KOPT-K1 (cell line): ENCODE measurements around the gene FXYD6.

Experiments used
- H3K27ac ChIP-seq: fragments of 200-600 bp; sonication (generic); 2 replicates; pipeline ENCODE4 v1.5.1; 2016; ENCODE audit warnings: antibody characterized with exemption, mild to moderate bottlenecking, low read depth, low read length; ENCODE audit not compliant: poor library complexity, severe bottlenecking
- H3K36me3 ChIP-seq: fragments of 200-600 bp; sonication (generic); 2 replicates; pipeline ENCODE4 v1.5.1; 2017; ENCODE audit warnings: antibody characterized with exemption, mild to moderate bottlenecking, low read length, moderate library complexity; ENCODE audit not compliant: insufficient read depth
- H3K9me3 ChIP-seq: fragments of 200-600 bp; sonication (generic); 2 replicates; pipeline ENCODE4 v1.5.1; 2017; ENCODE audit warnings: antibody characterized with exemption, low read length, mild to moderate bottlenecking; ENCODE audit not compliant: insufficient read depth, poor library complexity, severe bottlenecking

FXYD6 gene

GRCh38 chr11:117807482-117808327 lies 68.8 kb downstream of the FXYD6 start:
- Histone ChIP-seq H3K36me3 (no peaks in the 10 kb centered on the region), H3K27ac (no peak overlapping the region), H3K9me3 (no peaks in the 10 kb centered on the region)

GRCh38 chr11:117806846-117807245 lies 69.6 kb downstream of the FXYD6 start:
- H3K27ac ChIP-seq, result no peak overlapping the region
- H3K9me3 ChIP-seq, result no peaks in the 10 kb centered on the region
- no peaks in the 10 kb centered on the region for H3K36me3 ChIP-seq

GRCh38 chr11:117805045-117805444 lies 71.4 kb downstream of the FXYD6 start:
- no peaks in the 10 kb centered on the region for H3K36me3 ChIP-seq

GRCh38 chr11:117803896-117804295 lies 72.6 kb downstream of the FXYD6 start:
- no peaks in the 10 kb centered on the region for H3K9me3 ChIP-seq
- H3K36me3 ChIP-seq, result no peaks in the 10 kb centered on the region
- H3K27ac ChIP-seq, result no peak overlapping the region

More at GRCh38 chr11:117805045-117805444, 71.4 kb downstream of the FXYD6 start:
- no peaks in the 10 kb centered on the region for H3K9me3 ChIP-seq
- no peak overlapping the region for H3K27ac ChIP-seq

DNA sequence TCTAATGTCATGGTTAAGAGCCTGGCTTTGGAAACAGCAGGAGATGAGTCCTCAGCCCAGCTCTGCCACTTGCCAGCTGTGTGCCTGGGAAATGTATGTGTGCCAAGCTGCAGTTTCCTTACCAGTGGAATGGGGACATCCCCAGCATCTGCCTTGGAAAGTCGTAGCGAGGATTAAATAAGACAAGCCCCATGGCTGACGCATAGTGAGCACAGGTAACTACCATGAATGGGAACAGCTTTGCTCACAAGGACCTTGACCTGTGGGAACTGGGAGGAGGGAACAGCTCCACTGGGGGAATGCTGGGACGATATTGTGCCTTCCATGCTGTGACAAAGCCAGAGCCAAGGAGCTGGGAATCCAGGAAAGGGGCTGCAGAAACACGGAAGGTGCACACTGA lies 76.8 kb downstream of the FXYD6 start:
- H3K27ac ChIP-seq, result no peak overlapping the region
- H3K36me3 ChIP-seq, result no peaks in the 10 kb centered on the region
- H3K9me3 ChIP-seq, result no peaks in the 10 kb centered on the region

DNA sequence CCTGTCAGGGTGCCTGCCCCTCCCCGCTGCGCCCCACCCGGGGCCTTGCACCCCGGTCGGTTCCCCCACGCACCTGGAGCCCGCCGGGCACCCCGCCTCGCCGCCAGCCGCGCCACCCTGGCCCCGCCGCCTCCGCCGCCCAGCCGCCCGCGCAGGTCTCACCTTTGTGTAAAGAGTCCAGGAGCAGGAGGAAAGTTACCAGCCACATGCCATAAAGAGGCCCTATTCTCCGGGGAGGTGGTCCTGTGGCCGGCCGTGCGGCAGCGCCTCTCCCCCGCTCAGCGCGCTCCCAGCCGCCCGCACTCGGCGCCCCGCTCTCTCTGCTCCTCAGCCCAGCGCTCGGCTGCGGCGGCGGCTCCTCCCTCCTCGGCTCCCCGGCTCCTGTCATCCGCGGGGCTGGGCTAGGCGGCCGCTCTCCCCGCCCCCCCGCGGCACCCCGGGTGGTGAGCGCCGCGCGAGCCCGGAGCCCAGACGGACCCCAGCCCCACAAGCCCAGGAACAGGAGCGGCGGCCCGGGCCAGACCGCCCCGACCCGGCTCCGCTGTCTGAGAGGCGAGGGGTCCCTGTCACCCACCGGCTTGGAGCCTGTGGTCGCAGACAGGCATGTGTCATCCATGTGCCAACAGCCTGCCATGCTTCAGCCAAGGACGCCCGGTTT lies 79.5 kb downstream of the FXYD6 start, which contains the start of gene DSCAML1:
Gene DSCAML1 (minus strand): TSS at position 345 of the 658 bp plus-strand sequence. CDS start 137 bp downstream, at position 208.
- no peaks in the 10 kb centered on the region for H3K9me3 ChIP-seq
- H3K36me3 ChIP-seq, result no peaks in the 10 kb centered on the region
- H3K27ac ChIP-seq, result no peak within 1 kb of the TSS

DNA sequence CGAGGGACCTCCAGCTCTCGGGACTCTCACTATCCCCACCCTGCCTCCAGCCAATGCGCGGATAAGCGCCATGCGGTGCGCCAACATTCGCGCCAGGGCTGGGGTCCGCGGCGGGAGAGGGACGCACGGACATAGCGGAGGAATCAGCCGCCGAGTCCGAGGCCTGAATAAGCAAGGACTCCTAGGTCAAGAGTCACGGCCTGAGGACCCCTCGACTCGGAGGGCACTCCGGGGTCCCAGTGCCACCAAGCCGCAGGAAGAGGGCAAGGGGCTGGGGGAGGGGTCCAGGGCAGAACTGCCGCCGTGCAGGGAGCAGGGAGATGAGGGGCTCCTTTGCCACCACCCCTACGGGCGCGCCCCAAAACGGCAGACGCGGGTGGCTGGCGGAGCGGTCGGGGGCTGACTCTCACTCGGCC lies 80.0 kb downstream of the FXYD6 start:
- Histone ChIP-seq H3K27ac (no peak overlapping the region), H3K36me3 (no peaks in the 10 kb centered on the region), H3K9me3 (no peaks in the 10 kb centered on the region)

GRCh38 chr11:117795638-117796455 lies 80.6 kb downstream of the FXYD6 start:
- H3K9me3 ChIP-seq, result no peaks in the 10 kb centered on the region
- H3K36me3 ChIP-seq, result no peaks in the 10 kb centered on the region
- no peak overlapping the region for H3K27ac ChIP-seq

DNA sequence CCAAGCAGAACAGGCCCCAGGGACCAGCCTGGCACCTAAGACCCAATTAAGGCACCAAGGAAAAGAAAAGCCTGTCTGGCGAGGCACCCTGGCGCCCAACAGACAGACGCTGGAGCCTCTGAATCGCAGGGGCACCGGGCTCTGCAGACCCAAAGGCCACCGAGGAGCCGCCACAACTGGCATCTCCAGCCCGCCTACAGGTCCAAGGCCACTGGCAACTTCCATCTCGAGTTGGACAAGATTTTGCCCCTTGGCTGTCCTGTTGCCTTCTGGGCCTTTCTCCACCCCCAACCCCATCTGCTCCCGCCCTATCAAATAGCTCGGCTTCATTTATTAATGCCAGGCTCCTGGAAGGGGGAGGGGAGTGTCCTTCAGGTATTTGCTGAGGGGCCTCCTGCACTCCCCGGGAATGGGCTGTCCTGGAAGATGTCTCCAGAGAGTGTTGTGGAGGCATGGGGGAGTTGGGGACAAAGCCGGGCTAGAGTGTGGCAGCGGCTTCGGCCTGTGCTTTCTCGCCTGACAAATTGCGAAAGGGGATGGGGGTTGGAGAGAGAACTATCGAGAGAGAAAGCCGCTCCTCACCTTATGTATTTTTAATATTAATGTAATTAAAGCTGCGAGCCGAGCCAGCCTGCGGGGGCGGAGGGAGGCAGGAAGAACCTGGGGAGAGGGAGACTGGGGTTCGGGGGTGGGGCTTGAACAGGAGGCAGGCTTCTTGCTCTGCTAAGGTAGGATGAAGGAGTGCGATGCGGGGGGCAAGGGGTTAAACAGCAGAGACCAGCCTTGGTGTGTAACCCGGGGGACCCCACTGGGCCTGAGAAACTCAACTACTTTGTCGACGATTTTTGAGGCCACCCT lies 81.5 kb downstream of the FXYD6 start:
- no peaks in the 10 kb centered on the region for H3K9me3 ChIP-seq
- no peaks in the 10 kb centered on the region for H3K36me3 ChIP-seq
- H3K27ac ChIP-seq, result no peak overlapping the region

DNA sequence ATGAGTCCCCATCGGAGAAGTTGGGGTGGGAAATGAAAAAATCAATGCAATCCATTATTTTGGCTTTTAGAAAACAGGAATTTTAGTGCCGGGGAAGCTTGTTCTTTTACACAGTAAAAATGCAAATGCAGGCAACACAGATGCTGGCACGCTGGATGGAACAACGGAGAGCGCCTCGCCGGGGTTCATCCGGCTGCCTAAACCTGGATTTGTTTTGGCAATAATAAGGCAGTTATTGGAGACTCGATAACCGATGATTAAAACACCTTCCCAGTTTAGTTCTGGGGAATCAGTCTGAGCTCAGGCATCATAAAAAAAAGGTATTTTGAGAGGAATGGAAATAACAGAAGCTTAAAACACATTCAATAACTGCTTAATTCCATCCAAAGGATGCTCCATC lies 82.3 kb downstream of the FXYD6 start:
- Histone ChIP-seq H3K36me3 (no peaks in the 10 kb centered on the region), H3K27ac (no peak overlapping the region), H3K9me3 (no peaks in the 10 kb centered on the region)

- H3K27ac ChIP-seq, result no peak overlapping the region
- H3K36me3 ChIP-seq, result no peaks in the 10 kb centered on the region
- H3K9me3 ChIP-seq, result no peaks in the 10 kb centered on the region
Measured at GRCh38 chr11:117793583-117793982, 82.9 kb downstream of the FXYD6 start.

DNA sequence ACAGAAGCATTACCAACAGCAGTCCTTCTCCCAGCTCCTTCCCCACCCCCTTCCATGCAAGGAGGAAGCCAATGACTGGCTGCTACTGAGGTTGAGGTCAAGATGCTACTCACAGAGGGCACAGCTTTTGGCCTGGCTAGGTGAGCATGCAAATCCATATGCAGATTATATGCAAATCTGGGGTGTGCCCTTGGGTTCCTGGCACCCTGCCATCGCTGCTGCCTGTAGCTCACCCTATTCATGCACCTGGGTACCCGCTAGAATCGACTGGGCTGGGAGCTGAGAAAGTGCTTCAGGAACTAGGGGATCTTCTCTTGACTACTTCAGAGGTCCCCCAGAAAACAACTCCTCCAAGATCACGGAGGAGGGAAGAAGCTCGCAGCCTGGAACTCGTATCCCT lies 83.5 kb downstream of the FXYD6 start:
- Histone ChIP-seq H3K36me3 (no peaks in the 10 kb centered on the region), H3K9me3 (no peaks in the 10 kb centered on the region), H3K27ac (no peak overlapping the region)

- H3K36me3 ChIP-seq, result no peaks in the 10 kb centered on the region
- H3K27ac ChIP-seq, result no peak overlapping the region
- no peaks in the 10 kb centered on the region for H3K9me3 ChIP-seq
Measured at GRCh38 chr11:117792241-117792640, 84.2 kb downstream of the FXYD6 start.

DNA sequence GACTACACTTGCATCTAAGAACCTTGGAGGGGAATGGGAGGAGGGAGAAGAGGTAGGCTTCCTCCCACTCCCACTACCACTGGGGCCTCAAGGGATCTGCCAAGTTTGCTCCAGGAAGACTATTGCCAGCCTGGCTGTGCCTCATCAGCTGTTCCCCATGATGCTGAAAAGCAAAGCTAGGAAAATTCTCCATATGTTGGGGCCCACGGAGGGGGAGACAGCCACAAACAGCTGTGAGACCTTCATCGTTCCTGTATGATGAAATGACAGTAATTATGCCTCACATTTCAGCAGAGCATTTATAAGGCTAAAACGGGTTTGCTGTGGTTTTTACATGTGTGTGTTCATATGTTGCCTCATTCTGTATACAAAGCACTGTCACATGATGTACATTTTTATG lies 86.2 kb downstream of the FXYD6 start:
- Histone ChIP-seq H3K9me3 (no peaks in the 10 kb centered on the region), H3K36me3 (no peaks in the 10 kb centered on the region), H3K27ac (no peak overlapping the region)
